Fibroblast of pulmonary artery (primary cell): ENCODE data around the gene CCDC60.

Experiments used
- DNase-seq: peaks from one replicate; pipeline ENCODE4 v3.0.0-alpha.2; 2010; ENCODE audit warnings: low read depth
- H3K4me3 ChIP-seq: replicated peaks from 2 replicates; pipeline ENCODE4 v1.5.1; 2011; ENCODE audit warnings: low read depth, mild to moderate bottlenecking, control low read depth, low read length, moderate library complexity
- CTCF ChIP-seq: IDR thresholded peaks from 2 replicates; pipeline ENCODE4 v1.5.1; 2011; ENCODE audit warnings: mild to moderate bottlenecking, control low read depth, low read length, inconsistent platforms; ENCODE audit errors: missing control alignments

CCDC60 gene

GRCh38 chr12:119312904-119313303 is 21.6 kb upstream of the CCDC60 start:
- no peak for TF ChIP-seq CTCF
- no peak for DNase-seq
- H3K4me3 ChIP-seq = no peak overlapping the region

- DNase-seq = no peak
- TF ChIP-seq CTCF = no peak
- no peak overlapping the region for H3K4me3 ChIP-seq
Observed at GRCh38 chr12:119314290-119314689, 20.2 kb upstream of the CCDC60 start.

- no peak for DNase-seq
- no peak for TF ChIP-seq CTCF
- H3K4me3 ChIP-seq = no peak overlapping the region
Observed at GRCh38 chr12:119319638-119320037, 14.9 kb upstream of the CCDC60 start.

GRCh38 chr12:119320678-119321077 is 13.9 kb upstream of the CCDC60 start:
- H3K4me3 ChIP-seq = no peak overlapping the region
- no peak for TF ChIP-seq CTCF
- no peak for DNase-seq

GRCh38 chr12:119322301-119322723 is 12.2 kb upstream of the CCDC60 start:
- DNase-seq = no peak
- H3K4me3 ChIP-seq = no peak overlapping the region
- no peak for TF ChIP-seq CTCF

GRCh38 chr12:119325813-119326212 is 8.7 kb upstream of the CCDC60 start:
- H3K4me3 ChIP-seq = no peak overlapping the region
- no peak for TF ChIP-seq CTCF
- no peak for DNase-seq

GRCh38 chr12:119326341-119326740 is 8.2 kb upstream of the CCDC60 start:
- no peak for DNase-seq
- no peak overlapping the region for H3K4me3 ChIP-seq
- TF ChIP-seq CTCF = no peak
